Panc1 (cell line): ENCODE data around the gene ITGB8.

Source experiments
- CTCF ChIP-seq: fragments of 450-650 bp; IDR thresholded peaks from 2 replicates; pipeline ENCODE4 v1.5.1; 2017; ENCODE audit warnings: mild to moderate bottlenecking
- REST ChIP-seq, 2 experiments: IDR thresholded peaks; 2 replicates each; pipeline ENCODE4 v1.6.1; 2011 to 2012; ENCODE audit warnings: low read depth in 2 of 2, control low read depth in 1 of 2, low read length in 1 of 2, mild to moderate bottlenecking in 1 of 2, moderate library complexity in 1 of 2; ENCODE audit not compliant: insufficient read depth in 1 of 2
- SIN3A ChIP-seq: IDR thresholded peaks from 2 replicates; pipeline ENCODE4 v1.6.1; 2012; ENCODE audit warnings: low read depth, mild to moderate bottlenecking, low read length, moderate library complexity, borderline replicate concordance; ENCODE audit not compliant: insufficient read depth

- TF ChIP-seq CTCF (no peak), REST (IDR thresholded peaks at IDR 0.05; ENCODE audit: insufficient read depth in 1 of 2, low read depth in 2 of 2, low read length in 1 of 2) (no peak), SIN3A (no peak)
These were observed 22.0 kb downstream of the ITGB8 start for GRCh38 chr7:20352573-20353306.
